Right lobe of liver (tissue), 4 donors: ENCODE measurements around the gene OTOP2.

ENCODE experiments used
- POLR2A ChIP-seq: fragments of 450-650 bp; IDR thresholded peaks from one replicate; pipeline ENCODE4 v1.6.1; 2017; ENCODE audit warnings: antibody characterized with exemption, mild to moderate bottlenecking
- TF ChIP-seq, protein P1 (sequence below), 4 donors: fragments of 200-600 bp in 3 of 4; fragments of 450-650 bp in 1 of 4; IDR thresholded peaks; one replicate each; pipeline versions ENCODE4 v1.5.1 to v1.8.0; 2016 to 2022; ENCODE audit warnings: antibody characterized with exemption in 4 of 4, mild to moderate bottlenecking in 2 of 4
- donor health status: DM: no; HTN: no; CAD: no.
- donor health status: DM: no; HTN: no; CAD: no.
- donor health status: DM: no; HTN: yes; CAD: no.

GRCh38 chr17:74935048-74935447 lies 11.0 kb downstream of the OTOP2 start:
- TF ChIP-seq, protein P1, sequence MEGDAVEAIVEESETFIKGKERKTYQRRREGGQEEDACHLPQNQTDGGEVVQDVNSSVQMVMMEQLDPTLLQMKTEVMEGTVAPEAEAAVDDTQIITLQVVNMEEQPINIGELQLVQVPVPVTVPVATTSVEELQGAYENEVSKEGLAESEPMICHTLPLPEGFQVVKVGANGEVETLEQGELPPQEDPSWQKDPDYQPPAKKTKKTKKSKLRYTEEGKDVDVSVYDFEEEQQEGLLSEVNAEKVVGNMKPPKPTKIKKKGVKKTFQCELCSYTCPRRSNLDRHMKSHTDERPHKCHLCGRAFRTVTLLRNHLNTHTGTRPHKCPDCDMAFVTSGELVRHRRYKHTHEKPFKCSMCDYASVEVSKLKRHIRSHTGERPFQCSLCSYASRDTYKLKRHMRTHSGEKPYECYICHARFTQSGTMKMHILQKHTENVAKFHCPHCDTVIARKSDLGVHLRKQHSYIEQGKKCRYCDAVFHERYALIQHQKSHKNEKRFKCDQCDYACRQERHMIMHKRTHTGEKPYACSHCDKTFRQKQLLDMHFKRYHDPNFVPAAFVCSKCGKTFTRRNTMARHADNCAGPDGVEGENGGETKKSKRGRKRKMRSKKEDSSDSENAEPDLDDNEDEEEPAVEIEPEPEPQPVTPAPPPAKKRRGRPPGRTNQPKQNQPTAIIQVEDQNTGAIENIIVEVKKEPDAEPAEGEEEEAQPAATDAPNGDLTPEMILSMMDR (IDR thresholded peaks at IDR 0.05) = no peak
- TF ChIP-seq POLR2A = no peak
